ENCODE data around the gene FHIT.

FHIT gene

GRCh38 chr3:61065451-61066011 lies 185.7 kb downstream of the FHIT start:
- no peak overlapping the region for H3K4me3 ChIP-seq (replicated peaks in 1 of 2; ENCODE audit: low read depth in 2 of 2, low read length in 2 of 2)
- TF ChIP-seq, protein P1, sequence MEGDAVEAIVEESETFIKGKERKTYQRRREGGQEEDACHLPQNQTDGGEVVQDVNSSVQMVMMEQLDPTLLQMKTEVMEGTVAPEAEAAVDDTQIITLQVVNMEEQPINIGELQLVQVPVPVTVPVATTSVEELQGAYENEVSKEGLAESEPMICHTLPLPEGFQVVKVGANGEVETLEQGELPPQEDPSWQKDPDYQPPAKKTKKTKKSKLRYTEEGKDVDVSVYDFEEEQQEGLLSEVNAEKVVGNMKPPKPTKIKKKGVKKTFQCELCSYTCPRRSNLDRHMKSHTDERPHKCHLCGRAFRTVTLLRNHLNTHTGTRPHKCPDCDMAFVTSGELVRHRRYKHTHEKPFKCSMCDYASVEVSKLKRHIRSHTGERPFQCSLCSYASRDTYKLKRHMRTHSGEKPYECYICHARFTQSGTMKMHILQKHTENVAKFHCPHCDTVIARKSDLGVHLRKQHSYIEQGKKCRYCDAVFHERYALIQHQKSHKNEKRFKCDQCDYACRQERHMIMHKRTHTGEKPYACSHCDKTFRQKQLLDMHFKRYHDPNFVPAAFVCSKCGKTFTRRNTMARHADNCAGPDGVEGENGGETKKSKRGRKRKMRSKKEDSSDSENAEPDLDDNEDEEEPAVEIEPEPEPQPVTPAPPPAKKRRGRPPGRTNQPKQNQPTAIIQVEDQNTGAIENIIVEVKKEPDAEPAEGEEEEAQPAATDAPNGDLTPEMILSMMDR (IDR thresholded peaks at IDR 0.05; ENCODE audit: low read depth, low read length) = no peak
- DNase-seq (ENCODE audit: low read depth in 2 of 2) = no peak

- DNase-seq (ENCODE audit: low read depth in 2 of 2) = no peak
- H3K4me3 ChIP-seq (replicated peaks in 1 of 2; ENCODE audit: low read depth in 2 of 2, low read length in 2 of 2) = no peak overlapping the region
- TF ChIP-seq, protein P1 (IDR thresholded peaks at IDR 0.05; ENCODE audit: low read depth, low read length) = no peak
Measured at GRCh38 chr3:61061092-61061723, 190.0 kb downstream of the FHIT start.

- H3K4me3 ChIP-seq (replicated peaks in 1 of 2; ENCODE audit: low read depth in 2 of 2, low read length in 2 of 2) = no peak overlapping the region
- TF ChIP-seq, protein P1 (IDR thresholded peaks at IDR 0.05; ENCODE audit: low read depth, low read length) = no peak
- DNase-seq (ENCODE audit: low read depth in 2 of 2) = no peak
Measured at GRCh38 chr3:61060411-61060861, 190.8 kb downstream of the FHIT start.

GRCh38 chr3:61058836-61059235 lies 192.4 kb downstream of the FHIT start:
- H3K4me3 ChIP-seq (replicated peaks in 1 of 2; ENCODE audit: low read depth in 2 of 2, low read length in 2 of 2) = no peak overlapping the region
- TF ChIP-seq, protein P1 (IDR thresholded peaks at IDR 0.05; ENCODE audit: low read depth, low read length) = no peak
- no peak for DNase-seq (ENCODE audit: low read depth in 2 of 2)

DNA sequence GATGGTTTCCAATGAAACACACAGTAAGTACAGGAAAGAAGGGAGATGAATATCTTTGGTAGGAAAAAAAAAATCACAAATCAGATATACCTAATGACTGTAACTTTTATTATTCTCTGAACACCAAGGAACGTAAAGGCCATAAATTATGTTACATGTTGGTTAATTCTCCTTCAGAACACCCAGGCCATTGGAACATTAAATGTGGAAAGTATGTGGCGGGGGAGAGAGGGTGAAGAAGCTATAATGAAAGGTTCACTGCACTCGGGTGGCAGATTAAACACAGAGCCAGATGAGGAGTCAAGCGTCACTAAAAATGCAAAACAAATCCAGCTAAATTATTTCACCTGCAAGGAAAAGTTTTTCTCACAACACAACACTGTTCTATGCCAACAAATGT lies 193.8 kb downstream of the FHIT start:
- TF ChIP-seq, protein P1 (IDR thresholded peaks at IDR 0.05; ENCODE audit: low read depth, low read length) = no peak
- no peak overlapping the region for H3K4me3 ChIP-seq (replicated peaks in 1 of 2; ENCODE audit: low read depth in 2 of 2, low read length in 2 of 2)
- DNase-seq (ENCODE audit: low read depth in 2 of 2) = no peak

GRCh38 chr3:61055447-61055846 lies 195.8 kb downstream of the FHIT start:
- no peak overlapping the region for H3K4me3 ChIP-seq (replicated peaks in 1 of 2; ENCODE audit: low read depth in 2 of 2, low read length in 2 of 2)
- DNase-seq (ENCODE audit: low read depth in 2 of 2) = no peak
- TF ChIP-seq, protein P1 (IDR thresholded peaks at IDR 0.05; ENCODE audit: low read depth, low read length) = no peak

All from cardiac fibroblast (primary cell).